HG03025 (cell line): ENCODE data around the gene FRMD1.

Experiments used
- ATAC-seq: cut with Tn5 transposase; IDR thresholded peaks from one replicate; pipeline ENCODE4 v1.9.1; 2021; ENCODE audit warnings: mild to moderate bottlenecking, moderate library complexity; ENCODE audit not compliant: unreplicated experiment, low FRiP score

The FRMD1 gene

GRCh38 chr6:168015009-168015408 lies 64.0 kb downstream of the FRMD1 start:
- no peak for ATAC-seq

- ATAC-seq = no peak
These were observed 64.6 kb downstream of the FRMD1 start for GRCh38 chr6:168014428-168014827.

- ATAC-seq = no peak
These were observed 65.6 kb downstream of the FRMD1 start for GRCh38 chr6:168013250-168013915.

GRCh38 chr6:168012431-168013249 lies 66.4 kb downstream of the FRMD1 start:
- ATAC-seq = no peak

- ATAC-seq = no peak
These were observed 67.7 kb downstream of the FRMD1 start for GRCh38 chr6:168011291-168011690.

GRCh38 chr6:168009331-168009730 lies 69.7 kb downstream of the FRMD1 start:
- ATAC-seq = no peak

GRCh38 chr6:168007592-168008338 lies 71.2 kb downstream of the FRMD1 start:
- ATAC-seq = no peak

GRCh38 chr6:168005796-168006195 lies 73.2 kb downstream of the FRMD1 start:
- no peak for ATAC-seq

GRCh38 chr6:168004945-168005344 lies 74.1 kb downstream of the FRMD1 start:
- no peak for ATAC-seq

- no peak for ATAC-seq
These were observed 75.0 kb downstream of the FRMD1 start for GRCh38 chr6:168004023-168004422.
